ENCODE measurements around the gene SMIM5.
"Not testable (repeated sequence)": the region's sequence is repeated elsewhere in the genome, so short reads cannot be mapped to it uniquely, and the experiment has no call there.

SMIM5 gene

GRCh38 chr17:75635610-75636202 is 2.5 kb downstream of the SMIM5 start:
- DNase-seq (ENCODE audit: low spot score) (no peak), ATAC-seq (ENCODE audit: low read depth) (no peak)
- peaks cover 3% of the 10 kb centered on the region for H3K4me1 ChIP-seq (ENCODE audit: insufficient read depth, poor library complexity, severe bottlenecking)
- no peaks in the 10 kb centered on the region for H3K27me3 ChIP-seq (ENCODE audit: insufficient read depth, poor library complexity, severe bottlenecking)
- no peak for TF ChIP-seq CTCF (IDR thresholded peaks at IDR 0.05; ENCODE audit: poor library complexity, severe bottlenecking)
- no peak overlapping the region for H3K4me3 ChIP-seq (ENCODE audit: severe bottlenecking)
- peaks cover 25% of the 10 kb centered on the region; the same call in 1 of the 2 replicates for H3K36me3 ChIP-seq (ENCODE audit: low read depth)
- H3K27ac ChIP-seq (ENCODE audit: poor library complexity, severe bottlenecking) = no peak overlapping the region
- H3K9me3 ChIP-seq (ENCODE audit: severe bottlenecking) = no peaks in the 10 kb centered on the region

GRCh38 chr17:75636381-75637142 is 3.3 kb downstream of the SMIM5 start:
- H3K27ac ChIP-seq (ENCODE audit: poor library complexity, severe bottlenecking) = no peak overlapping the region
- DNase-seq (ENCODE audit: low spot score) (no peak), ATAC-seq (ENCODE audit: low read depth) (no peak)
- TF ChIP-seq CTCF (IDR thresholded peaks at IDR 0.05; ENCODE audit: poor library complexity, severe bottlenecking) = no peak
- H3K27me3 ChIP-seq (ENCODE audit: insufficient read depth, poor library complexity, severe bottlenecking) = no peaks in the 10 kb centered on the region
- no peaks in the 10 kb centered on the region for H3K9me3 ChIP-seq (ENCODE audit: severe bottlenecking)
- H3K36me3 ChIP-seq (ENCODE audit: low read depth) = peaks cover 20% of the 10 kb centered on the region; the same call in 1 of the 2 replicates
- H3K4me3 ChIP-seq (ENCODE audit: severe bottlenecking) = no peak overlapping the region
- peaks cover 3% of the 10 kb centered on the region for H3K4me1 ChIP-seq (ENCODE audit: insufficient read depth, poor library complexity, severe bottlenecking)

- no peak for DNase-seq (ENCODE audit: low spot score)
- no peak for TF ChIP-seq CTCF (IDR thresholded peaks at IDR 0.05; ENCODE audit: poor library complexity, severe bottlenecking)
- H3K4me1 ChIP-seq (ENCODE audit: insufficient read depth, poor library complexity, severe bottlenecking) = peaks cover 3% of the 10 kb centered on the region
- peaks cover 17% of the 10 kb centered on the region; the same call in 1 of the 2 replicates for H3K36me3 ChIP-seq (ENCODE audit: low read depth)
- H3K27me3 ChIP-seq (ENCODE audit: insufficient read depth, poor library complexity, severe bottlenecking) = no peaks in the 10 kb centered on the region
- H3K9me3 ChIP-seq (ENCODE audit: severe bottlenecking) = no peaks in the 10 kb centered on the region
- no peak overlapping the region for H3K4me3 ChIP-seq (ENCODE audit: severe bottlenecking)
- H3K27ac ChIP-seq (ENCODE audit: poor library complexity, severe bottlenecking) = no peak overlapping the region
- ATAC-seq (ENCODE audit: low read depth) = no peak
Observed at GRCh38 chr17:75637143-75637538, 3.9 kb downstream of the SMIM5 start.

GRCh38 chr17:75637551-75637950 is 4.3 kb downstream of the SMIM5 start:
- peaks cover 3% of the 10 kb centered on the region for H3K4me1 ChIP-seq (ENCODE audit: insufficient read depth, poor library complexity, severe bottlenecking)
- no peak for TF ChIP-seq CTCF (IDR thresholded peaks at IDR 0.05; ENCODE audit: poor library complexity, severe bottlenecking)
- no peaks in the 10 kb centered on the region for H3K9me3 ChIP-seq (ENCODE audit: severe bottlenecking)
- H3K27ac ChIP-seq (ENCODE audit: poor library complexity, severe bottlenecking) = no peak overlapping the region
- peaks cover 15% of the 10 kb centered on the region; the same call in 1 of the 2 replicates for H3K36me3 ChIP-seq (ENCODE audit: low read depth)
- DNase-seq (ENCODE audit: low spot score) (no peak), ATAC-seq (ENCODE audit: low read depth) (no peak)
- no peak overlapping the region for H3K4me3 ChIP-seq (ENCODE audit: severe bottlenecking)
- no peaks in the 10 kb centered on the region for H3K27me3 ChIP-seq (ENCODE audit: insufficient read depth, poor library complexity, severe bottlenecking)

- not testable (repeated sequence) for H3K4me1 ChIP-seq (ENCODE audit: insufficient read depth, poor library complexity, severe bottlenecking); H3K9me3 ChIP-seq (ENCODE audit: severe bottlenecking); H3K27ac ChIP-seq (ENCODE audit: poor library complexity, severe bottlenecking); DNase-seq (ENCODE audit: low spot score); H3K4me3 ChIP-seq (ENCODE audit: severe bottlenecking); H3K27me3 ChIP-seq (ENCODE audit: insufficient read depth, poor library complexity, severe bottlenecking); ATAC-seq (ENCODE audit: low read depth)
- peaks cover 17% of the 10 kb centered on the region; the same call in 1 of the 2 replicates for H3K36me3 ChIP-seq (ENCODE audit: low read depth)
Observed at GRCh38 chr17:75638039-75638438, 4.8 kb downstream of the SMIM5 start.
